Measurements from ENCODE around the gene HOXB2. TPM values are rescaled to one million over a fixed set of nuclear protein-coding genes. Genes with fewer than 3 reads are reported as not detected.

HOXB2 gene
- total and polyA plus RNA-seq, 8 donors, result 6.7 to 83.0 (median 12.4) TPM

DNA sequence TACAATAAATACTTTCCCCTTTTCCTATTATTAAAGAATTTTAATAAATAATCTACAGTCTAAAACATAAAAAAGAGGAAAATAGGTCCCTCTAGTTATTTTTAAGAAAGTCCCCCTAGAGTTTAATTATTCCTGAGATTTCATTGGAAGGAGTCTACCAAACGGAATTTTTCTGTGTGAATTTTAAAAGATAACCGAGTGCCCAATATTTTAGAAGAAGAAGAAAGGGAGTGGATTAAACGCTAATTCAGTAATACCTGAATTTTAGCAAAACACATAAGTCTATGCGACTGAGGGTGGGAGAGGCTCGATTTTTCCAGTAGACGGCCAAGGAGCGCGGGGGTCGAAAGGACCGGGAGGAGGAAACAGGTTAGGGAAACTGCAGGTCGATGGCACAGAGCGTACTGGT, 2.2 kb downstream of the HOXB2 start:
- intact Hi-C loops (cut with DNase I; ENCODE audit: low total_unique reads), result no loop called here
- no peak for TF ChIP-seq POLR2AphosphoS5 (IDR thresholded peaks at IDR 0.05)

DNA sequence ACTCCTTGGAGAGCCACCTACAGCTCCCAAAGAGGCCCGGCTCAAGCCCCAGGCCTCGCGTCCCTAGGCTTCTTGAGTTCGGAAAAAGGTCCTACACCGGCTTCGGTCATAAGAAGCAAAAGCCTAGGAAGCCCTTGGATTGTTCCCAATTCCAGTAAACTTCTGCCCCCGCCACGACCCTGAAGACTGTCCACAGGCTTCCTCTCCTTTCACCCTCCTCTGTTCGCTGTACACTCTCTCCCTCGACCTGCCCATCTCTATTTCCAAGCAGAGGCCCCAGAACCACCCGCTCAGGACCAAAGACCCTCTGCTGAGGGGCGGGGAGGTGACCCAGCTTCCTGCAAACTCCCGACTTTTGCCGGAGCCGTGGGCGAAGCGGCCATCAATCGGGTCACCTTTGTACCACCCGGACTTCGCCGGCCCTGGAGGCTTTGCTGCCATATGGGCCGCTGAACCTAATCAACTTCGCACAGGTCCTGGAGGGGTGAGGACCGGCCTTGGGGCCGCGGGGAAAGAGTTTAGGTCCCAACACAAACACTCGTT, 2.7 kb downstream of the HOXB2 start:
- TF ChIP-seq POLR2AphosphoS5 (IDR thresholded peaks at IDR 0.05) (no peak), EP300 (IDR thresholded peaks at IDR 0.05) (no peak), POLR2A (IDR thresholded peaks at IDR 0.05) (no peak)
- TF ChIP-seq, protein P1, sequence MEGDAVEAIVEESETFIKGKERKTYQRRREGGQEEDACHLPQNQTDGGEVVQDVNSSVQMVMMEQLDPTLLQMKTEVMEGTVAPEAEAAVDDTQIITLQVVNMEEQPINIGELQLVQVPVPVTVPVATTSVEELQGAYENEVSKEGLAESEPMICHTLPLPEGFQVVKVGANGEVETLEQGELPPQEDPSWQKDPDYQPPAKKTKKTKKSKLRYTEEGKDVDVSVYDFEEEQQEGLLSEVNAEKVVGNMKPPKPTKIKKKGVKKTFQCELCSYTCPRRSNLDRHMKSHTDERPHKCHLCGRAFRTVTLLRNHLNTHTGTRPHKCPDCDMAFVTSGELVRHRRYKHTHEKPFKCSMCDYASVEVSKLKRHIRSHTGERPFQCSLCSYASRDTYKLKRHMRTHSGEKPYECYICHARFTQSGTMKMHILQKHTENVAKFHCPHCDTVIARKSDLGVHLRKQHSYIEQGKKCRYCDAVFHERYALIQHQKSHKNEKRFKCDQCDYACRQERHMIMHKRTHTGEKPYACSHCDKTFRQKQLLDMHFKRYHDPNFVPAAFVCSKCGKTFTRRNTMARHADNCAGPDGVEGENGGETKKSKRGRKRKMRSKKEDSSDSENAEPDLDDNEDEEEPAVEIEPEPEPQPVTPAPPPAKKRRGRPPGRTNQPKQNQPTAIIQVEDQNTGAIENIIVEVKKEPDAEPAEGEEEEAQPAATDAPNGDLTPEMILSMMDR (IDR thresholded peaks at IDR 0.05), result no peak

More for the DNA sequence above, 2.2 kb downstream of the HOXB2 start:
- no peak for DNase-seq
- Histone ChIP-seq H3K9me3 (no peaks in the 10 kb centered on the region), H3K4me1 (peaks cover 14 to 49% (median 35%) of the 10 kb centered on the region in 4 donors), H3K27ac (peak overlapping the region; percentile 74 to 95 (median 93)), H3K4me3 (peak overlapping the region; percentile 62 to 75 (median 66)), H3K27me3 (peaks cover 4 to 75% (median 32%) of the 10 kb centered on the region in 3 donors), H3K36me3 (peaks cover 0 to 6% (median 0%) of the 10 kb centered on the region in 4 donors)
- 6 to 12% (median 9%) methylated on average over 12 of the region's 12 CpGs for WGBS, 5 donors

DNA sequence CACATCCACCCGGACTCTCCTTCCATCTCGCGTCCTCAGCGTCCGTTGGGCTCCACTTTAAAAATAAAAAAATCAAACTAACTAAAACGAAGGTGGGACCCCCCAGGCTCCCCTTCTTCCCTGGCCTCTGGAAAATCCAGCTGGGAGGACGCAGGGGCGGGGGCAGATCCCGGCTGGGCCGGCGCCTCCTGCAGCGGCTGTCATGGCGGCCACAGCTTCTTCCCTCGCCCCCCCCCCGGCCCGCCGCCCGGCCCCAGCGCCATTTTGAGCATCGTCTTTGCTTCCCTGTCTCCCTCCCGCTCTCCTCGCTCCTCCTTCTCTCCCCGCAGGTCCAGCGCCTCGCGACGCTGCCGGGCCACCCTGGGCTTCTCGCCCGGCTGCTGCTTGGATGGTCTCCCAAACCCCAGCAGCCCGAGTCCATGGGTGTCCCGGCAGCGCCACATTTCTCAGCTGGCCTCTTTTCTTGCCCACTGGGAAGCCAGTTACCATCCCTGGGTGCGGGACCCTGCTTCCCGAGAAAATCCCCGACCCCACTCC, 3.3 kb downstream of the HOXB2 start:
- WGBS, 5 donors, result 4 to 10% (median 8%) methylated on average over 29 to 36 of the region's 36 CpGs
- H3K27me3 ChIP-seq, result peaks cover 4 to 64% (median 32%) of the 10 kb centered on the region in 3 donors
- H3K27ac ChIP-seq, result peak overlapping the region; percentile 90 to 95 (median 93)
- TF ChIP-seq POLR2AphosphoS5 (IDR thresholded peaks at IDR 0.05) (peak in 2 of 3 donors; percentile 36 to 37), POLR2A (IDR thresholded peaks at IDR 0.05) (no peak)
- intact Hi-C loops (cut with DNase I; ENCODE audit: low total_unique reads), result no loop called here
- peaks cover 14 to 42% (median 30%) of the 10 kb centered on the region in 4 donors for H3K4me1 ChIP-seq
- peaks cover 0 to 6% (median 0%) of the 10 kb centered on the region in 4 donors for H3K36me3 ChIP-seq
- H3K4me3 ChIP-seq, result peak overlapping the region; percentile 62 to 75 (median 66)
- DNase-seq, result peak in 1 of 2 donors; percentile 90
- no peaks in the 10 kb centered on the region for H3K9me3 ChIP-seq

More for the DNA sequence above, 2.7 kb downstream of the HOXB2 start:
- Histone ChIP-seq H3K4me3 (peak overlapping the region; percentile 62 to 75 (median 66)), H3K27ac (peak overlapping the region; percentile 90 to 95 (median 93)), H3K4me1 (peaks cover 14 to 46% (median 32%) of the 10 kb centered on the region in 4 donors), H3K27me3 (peaks cover 4 to 70% (median 32%) of the 10 kb centered on the region in 3 donors), H3K36me3 (peaks cover 0 to 6% (median 0%) of the 10 kb centered on the region in 4 donors), H3K9me3 (no peaks in the 10 kb centered on the region)
- DNase-seq, result no peak
- 14 to 25% (median 22%) methylated on average over 27 of the region's 27 CpGs for WGBS, 5 donors
- intact Hi-C loops (cut with DNase I; ENCODE audit: low total_unique reads), result no loop called here

DNA sequence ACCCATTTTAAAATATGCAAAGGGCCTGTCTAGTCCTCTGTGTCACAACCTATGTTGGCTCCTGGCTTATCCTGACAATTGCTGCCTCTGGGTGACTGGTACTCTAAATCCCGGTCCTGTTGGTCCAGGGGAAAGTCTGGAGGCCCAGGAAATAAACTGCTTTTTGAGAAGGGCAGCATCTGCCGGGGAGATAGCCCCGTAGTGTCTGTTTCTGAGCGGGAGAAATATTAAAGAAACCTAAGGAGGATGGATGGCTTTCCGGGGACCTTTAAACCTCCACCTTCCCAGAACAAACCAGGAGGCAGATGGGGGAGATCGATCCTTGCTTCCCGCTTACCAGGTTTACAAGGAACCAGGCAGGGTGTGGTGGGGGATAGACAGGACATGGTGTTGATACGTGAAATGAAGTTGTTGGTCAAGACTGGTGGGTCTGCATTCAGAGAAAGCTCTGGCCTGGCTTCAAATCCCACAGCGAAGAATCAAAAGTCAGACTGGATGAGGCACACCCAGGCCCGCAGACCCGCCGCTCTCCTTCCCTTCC, 3.8 kb downstream of the HOXB2 start:
- H3K27ac ChIP-seq, result peak overlapping the region; percentile 90 to 95 (median 93)
- peak overlapping the region; percentile 62 to 75 (median 66) for H3K4me3 ChIP-seq
- DNase-seq, result no peak
- H3K9me3 ChIP-seq, result no peaks in the 10 kb centered on the region
- intact Hi-C loops (cut with DNase I; ENCODE audit: low total_unique reads), result no loop called here
- peaks cover 4 to 59% (median 32%) of the 10 kb centered on the region in 3 donors for H3K27me3 ChIP-seq
- H3K4me1 ChIP-seq, result peaks cover 14 to 37% (median 25%) of the 10 kb centered on the region in 4 donors
- WGBS, 5 donors, result 18 to 34% (median 28%) methylated on average over 12 of the region's 12 CpGs
- TF ChIP-seq POLR2A (IDR thresholded peaks at IDR 0.05), result no peak
- no peak for TF ChIP-seq POLR2AphosphoS5 (IDR thresholded peaks at IDR 0.05)
- peaks cover 0 to 6% (median 0%) of the 10 kb centered on the region in 4 donors for H3K36me3 ChIP-seq

DNA sequence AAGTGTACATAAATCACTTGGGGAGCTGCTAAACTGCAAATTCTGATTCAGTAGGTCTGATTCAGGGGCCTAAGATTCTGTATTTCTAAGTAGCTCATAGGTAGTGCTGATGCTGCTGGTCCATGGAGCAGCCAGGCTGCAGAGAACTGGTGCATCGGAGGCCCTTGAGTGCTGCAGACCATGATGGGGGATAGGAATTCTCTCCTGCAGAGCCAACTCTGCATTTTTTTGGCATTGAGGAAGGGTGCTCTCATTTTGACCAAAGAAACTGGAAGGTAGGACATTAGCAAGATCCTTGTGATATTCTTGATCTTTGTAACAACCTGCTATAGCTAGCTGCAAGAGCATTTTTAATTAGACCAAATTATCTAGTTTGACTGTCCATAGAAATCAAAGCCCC, 4.7 kb downstream of the HOXB2 start:
- 82 to 95% (median 92%) methylated on average over 1 of the region's 1 CpG for WGBS, 5 donors
- Histone ChIP-seq H3K27ac (peak overlapping the region in 3 of 5 donors; percentile 93 to 95 (median 93)), H3K4me3 (no peak overlapping the region), H3K27me3 (peaks cover 4 to 50% (median 32%) of the 10 kb centered on the region in 3 donors), H3K36me3 (peaks cover 0 to 6% (median 0%) of the 10 kb centered on the region in 4 donors), H3K9me3 (no peaks in the 10 kb centered on the region), H3K4me1 (peaks cover 7 to 28% (median 18%) of the 10 kb centered on the region in 4 donors)
- peak in 1 of 2 donors; percentile 29 for DNase-seq
- TF ChIP-seq POLR2A (IDR thresholded peaks at IDR 0.05) (no peak), POLR2AphosphoS5 (IDR thresholded peaks at IDR 0.05) (no peak), EP300 (IDR thresholded peaks at IDR 0.05) (no peak)
- TF ChIP-seq, protein P1 (IDR thresholded peaks at IDR 0.05), result no peak
- intact Hi-C loops (cut with DNase I; ENCODE audit: low total_unique reads), result no loop called here
